Esophagus squamous epithelium (tissue), 5 donors: Measurements from ENCODE around the gene DENND2C. TPM values are rescaled to one million over a fixed set of nuclear protein-coding genes. Genes with fewer than 3 reads are reported as not detected.

Experiments used
- DNase-seq: peaks from one replicate; lab custom pipeline; 2025; lab: John Stamatoyannopoulos, UW
- H3K27ac ChIP-seq, 4 donors: fragments of 200-600 bp; sonication (generic); one replicate each; pipeline ENCODE4 v1.5.1; 2016 to 2019; ENCODE audit warnings: mild to moderate bottlenecking in 1 of 4
- H3K27me3 ChIP-seq, 4 donors: fragments of 200-600 bp; sonication (generic); 1 replicate in 3 of 4; 2 replicates in 1 of 4; pipeline versions ENCODE4 v1.5.1 to v1.6.0; 2017 to 2021; ENCODE audit warnings: antibody characterized with exemption in 1 of 4
- H3K36me3 ChIP-seq, 3 donors: fragments of 200-600 bp; sonication (generic); one replicate each; pipeline ENCODE4 v1.5.1; 2016 to 2019
- H3K4me1 ChIP-seq, 3 donors: fragments of 200-600 bp; sonication (generic); one replicate each; pipeline ENCODE4 v1.5.1; 2017 to 2019
- H3K4me3 ChIP-seq, 4 donors: fragments of 200-600 bp; sonication (generic); 1 replicate in 3 of 4; 2 replicates in 1 of 4; pipeline ENCODE4 v1.5.1; 2016 to 2019; ENCODE audit warnings: mild to moderate bottlenecking in 2 of 4, moderate library complexity in 1 of 4
- H3K9me3 ChIP-seq, 3 donors: fragments of 200-600 bp; sonication (generic); one replicate each; pipeline ENCODE4 v1.5.1; 2016 to 2019
- CTCF ChIP-seq, 6 experiments: fragments of 450-650 bp in 4 of 6; fragments of 200-600 bp in 2 of 6; sonication (generic) in 2 of 6; IDR thresholded peaks; one replicate each; pipeline ENCODE4 v1.5.1; 2016 to 2019; ENCODE audit warnings: antibody characterized with exemption in 6 of 6, mild to moderate bottlenecking in 4 of 6, moderate library complexity in 4 of 6
- POLR2A ChIP-seq, 4 donors: fragments of 450-650 bp; IDR thresholded peaks; one replicate each; pipeline ENCODE4 v1.6.1; 2017; ENCODE audit warnings: antibody characterized with exemption in 4 of 4, mild to moderate bottlenecking in 4 of 4, moderate library complexity in 3 of 4
- WGBS, 2 donors: methylation state at CpG; one replicate each; pipeline ENCODE4 v1.1.5; 2018; 5-methylcytosine and 5-hydroxymethylcytosine counted together
- intact Hi-C: fragments of 100-400 bp; cut with DNase I; formaldehyde crosslinking; loops from one replicate; pipeline ENCODE4 v1.15.0; 2022
- total RNA-seq, 4 donors: library from RNA; depleted of rRNA; stranded (reverse); fragments of >200 nt; gene quantifications; one replicate each; pipeline ENCODE4 v1.1.0, GENCODE V29; 2016
- donor health status: DM: yes; HTN: yes; CAD: no.

The DENND2C gene
- total RNA-seq, 4 donors from 2014 or later = 30.3 to 67.0 (median 41.2) TPM

- TF ChIP-seq POLR2A (IDR thresholded peaks at IDR 0.05) (no peak), CTCF (IDR thresholded peaks at IDR 0.05) (no peak)
- intact Hi-C loops = no loop called here
- Histone ChIP-seq H3K4me3 (no peak overlapping the region), H3K27ac (no peak overlapping the region), H3K27me3 (no peaks in the 10 kb centered on the region), H3K9me3 (no peaks in the 10 kb centered on the region), H3K36me3 (peaks cover 0 to 31% (median 2%) of the 10 kb centered on the region in 3 donors), H3K4me1 (no peaks in the 10 kb centered on the region)
- WGBS, 2 donors = 77 to 86% methylated on average over 5 of the region's 5 CpGs
- no peak for DNase-seq
Observed at GRCh38 chr1:114702737-114703136, 32.9 kb upstream of the DENND2C start.

- Histone ChIP-seq H3K27me3 (no peaks in the 10 kb centered on the region), H3K36me3 (peaks cover 0 to 23% (median 0%) of the 10 kb centered on the region in 3 donors), H3K27ac (no peak overlapping the region), H3K4me3 (no peak overlapping the region), H3K9me3 (no peaks in the 10 kb centered on the region), H3K4me1 (no peaks in the 10 kb centered on the region)
- DNase-seq = no peak
- intact Hi-C loops = no loop called here
- TF ChIP-seq CTCF (IDR thresholded peaks at IDR 0.05) (no peak), POLR2A (IDR thresholded peaks at IDR 0.05) (no peak)
- 68 to 70% methylated on average over 2 of the region's 2 CpGs for WGBS, 2 donors
Observed at GRCh38 chr1:114701931-114702330, 32.1 kb upstream of the DENND2C start.

- Histone ChIP-seq H3K36me3 (peaks cover 0 to 4% (median 0%) of the 10 kb centered on the region in 3 donors), H3K9me3 (no peaks in the 10 kb centered on the region), H3K4me1 (no peaks in the 10 kb centered on the region), H3K27ac (no peak overlapping the region), H3K4me3 (no peak overlapping the region), H3K27me3 (no peaks in the 10 kb centered on the region)
- no peak for TF ChIP-seq CTCF (IDR thresholded peaks at IDR 0.05)
- no peak for TF ChIP-seq POLR2A (IDR thresholded peaks at IDR 0.05)
- DNase-seq = no peak
- intact Hi-C loops = no loop called here
- 40 to 45% methylated on average over 4 of the region's 4 CpGs for WGBS, 2 donors
Observed at GRCh38 chr1:114700036-114700600, 30.3 kb upstream of the DENND2C start.

- no peak overlapping the region for H3K4me3 ChIP-seq
Observed at GRCh38 chr1:114696810-114697209, 27.0 kb upstream of the DENND2C start.

More at GRCh38 chr1:114696810-114697209, 27.0 kb upstream of the DENND2C start:
- Histone ChIP-seq H3K4me1 (no peaks in the 10 kb centered on the region), H3K27me3 (no peaks in the 10 kb centered on the region), H3K36me3 (no peaks in the 10 kb centered on the region), H3K27ac (no peak overlapping the region), H3K9me3 (no peaks in the 10 kb centered on the region)
- TF ChIP-seq CTCF (IDR thresholded peaks at IDR 0.05) (no peak), POLR2A (IDR thresholded peaks at IDR 0.05) (no peak)
- intact Hi-C loops = no loop called here
- no peak for DNase-seq
